ENCODE data around the gene FCN1. TPM values are rescaled to one million over a fixed set of nuclear protein-coding genes. Genes with fewer than 3 reads are reported as not detected.

FCN1 gene
- total RNA-seq, 1 donor from 2014 or later = not detected

GRCh38 chr9:134928436-134929192, 10.9 kb upstream of the FCN1 start:
- Mint-ChIP-seq H3K9me3 (no peaks in the 10 kb centered on the region), H3K27me3 (ENCODE audit: insufficient read depth) (peaks cover 1% of the 10 kb centered on the region)

GRCh38 chr9:134925011-134925511, 7.3 kb upstream of the FCN1 start:
- no peak for DNase-seq (ENCODE audit: low spot score)
- intact Hi-C loops (cut with micrococcal nuclease) = no loop called here
- no peak overlapping the region for H3K4me3 Mint-ChIP-seq
- no peaks in the 10 kb centered on the region for H3K4me1 Mint-ChIP-seq (ENCODE audit: low read depth)
- H3K27ac Mint-ChIP-seq = no peak overlapping the region
- H3K9me3 Mint-ChIP-seq = no peaks in the 10 kb centered on the region
- no peaks in the 10 kb centered on the region for H3K36me3 Mint-ChIP-seq (ENCODE audit: low read depth)
- no peaks in the 10 kb centered on the region for H3K27me3 Mint-ChIP-seq (ENCODE audit: insufficient read depth)

More at GRCh38 chr9:134928436-134929192, 10.9 kb upstream of the FCN1 start:
- H3K36me3 Mint-ChIP-seq (ENCODE audit: low read depth) = no peaks in the 10 kb centered on the region
- no peaks in the 10 kb centered on the region for H3K4me1 Mint-ChIP-seq (ENCODE audit: low read depth)
- DNase-seq (ENCODE audit: low spot score) = no peak
- H3K27ac Mint-ChIP-seq = no peak overlapping the region
- H3K4me3 Mint-ChIP-seq = no peak overlapping the region
- intact Hi-C loops (cut with micrococcal nuclease) = no loop called here

- no peaks in the 10 kb centered on the region for H3K36me3 Mint-ChIP-seq (ENCODE audit: low read depth)
Measured at GRCh38 chr9:134923466-134923865, 5.8 kb upstream of the FCN1 start.

GRCh38 chr9:134922932-134923240, 5.2 kb upstream of the FCN1 start:
- H3K27ac Mint-ChIP-seq = no peak overlapping the region
- H3K9me3 Mint-ChIP-seq = peaks cover 5% of the 10 kb centered on the region
- intact Hi-C loops (cut with micrococcal nuclease) = no loop called here
- H3K4me3 Mint-ChIP-seq = no peak overlapping the region
- no peak for DNase-seq (ENCODE audit: low spot score)
- H3K27me3 Mint-ChIP-seq (ENCODE audit: insufficient read depth) = no peaks in the 10 kb centered on the region
- no peaks in the 10 kb centered on the region for H3K36me3 Mint-ChIP-seq (ENCODE audit: low read depth)
- no peaks in the 10 kb centered on the region for H3K4me1 Mint-ChIP-seq (ENCODE audit: low read depth)

More at GRCh38 chr9:134923466-134923865, 5.8 kb upstream of the FCN1 start:
- no peak for DNase-seq (ENCODE audit: low spot score)
- no peaks in the 10 kb centered on the region for H3K4me1 Mint-ChIP-seq (ENCODE audit: low read depth)
- peaks cover 5% of the 10 kb centered on the region for H3K9me3 Mint-ChIP-seq
- no peak overlapping the region for H3K27ac Mint-ChIP-seq
- no peak overlapping the region for H3K4me3 Mint-ChIP-seq
- H3K27me3 Mint-ChIP-seq (ENCODE audit: insufficient read depth) = no peaks in the 10 kb centered on the region
- intact Hi-C loops (cut with micrococcal nuclease) = no loop called here

GRCh38 chr9:134922066-134922931, 4.6 kb upstream of the FCN1 start:
- intact Hi-C loops (cut with micrococcal nuclease) = no loop called here
- DNase-seq (ENCODE audit: low spot score) = no peak
- no peaks in the 10 kb centered on the region for H3K36me3 Mint-ChIP-seq (ENCODE audit: low read depth)
- H3K27me3 Mint-ChIP-seq (ENCODE audit: insufficient read depth) = no peaks in the 10 kb centered on the region
- no peak overlapping the region for H3K27ac Mint-ChIP-seq
- H3K4me3 Mint-ChIP-seq = no peak overlapping the region
- H3K4me1 Mint-ChIP-seq (ENCODE audit: low read depth) = no peaks in the 10 kb centered on the region
- H3K9me3 Mint-ChIP-seq = peaks cover 5% of the 10 kb centered on the region

- no peaks in the 10 kb centered on the region for H3K27me3 Mint-ChIP-seq (ENCODE audit: insufficient read depth)
- no peaks in the 10 kb centered on the region for H3K36me3 Mint-ChIP-seq (ENCODE audit: low read depth)
- DNase-seq (ENCODE audit: low spot score) = no peak
- H3K9me3 Mint-ChIP-seq = peaks cover 5% of the 10 kb centered on the region
- H3K4me1 Mint-ChIP-seq (ENCODE audit: low read depth) = no peaks in the 10 kb centered on the region
- H3K4me3 Mint-ChIP-seq = no peak overlapping the region
- intact Hi-C loops (cut with micrococcal nuclease) = no loop called here
- no peak overlapping the region for H3K27ac Mint-ChIP-seq
Measured at GRCh38 chr9:134919303-134919702, 1.6 kb upstream of the FCN1 start.

GRCh38 chr9:134918646-134919045, 934 bp upstream of the FCN1 start:
- intact Hi-C loops (cut with micrococcal nuclease) = no loop called here
- Mint-ChIP-seq H3K4me1 (ENCODE audit: low read depth) (no peaks in the 10 kb centered on the region), H3K27ac (no peak overlapping the region), H3K27me3 (ENCODE audit: insufficient read depth) (no peaks in the 10 kb centered on the region), H3K36me3 (ENCODE audit: low read depth) (no peaks in the 10 kb centered on the region), H3K4me3 (no peak overlapping the region), H3K9me3 (peaks cover 5% of the 10 kb centered on the region)
- DNase-seq (ENCODE audit: low spot score) = no peak

- intact Hi-C loops (cut with micrococcal nuclease) = no loop called here
- H3K27ac Mint-ChIP-seq = no peak overlapping the region
- H3K4me3 Mint-ChIP-seq = no peak overlapping the region
- H3K36me3 Mint-ChIP-seq (ENCODE audit: low read depth) = no peaks in the 10 kb centered on the region
- H3K27me3 Mint-ChIP-seq (ENCODE audit: insufficient read depth) = no peaks in the 10 kb centered on the region
- no peak for DNase-seq (ENCODE audit: low spot score)
- no peaks in the 10 kb centered on the region for H3K4me1 Mint-ChIP-seq (ENCODE audit: low read depth)
- H3K9me3 Mint-ChIP-seq = peaks cover 5% of the 10 kb centered on the region
Measured at GRCh38 chr9:134916161-134916665, 1.5 kb downstream of the FCN1 start.

- Mint-ChIP-seq H3K9me3 (peaks cover 5% of the 10 kb centered on the region), H3K4me1 (ENCODE audit: low read depth) (no peaks in the 10 kb centered on the region), H3K27me3 (ENCODE audit: insufficient read depth) (peaks cover 5% of the 10 kb centered on the region), H3K4me3 (no peak overlapping the region), H3K27ac (no peak overlapping the region), H3K36me3 (ENCODE audit: low read depth) (no peaks in the 10 kb centered on the region)
- no peak for DNase-seq (ENCODE audit: low spot score)
- intact Hi-C loops (cut with micrococcal nuclease) = no loop called here
Measured at GRCh38 chr9:134915046-134915985, 2.4 kb downstream of the FCN1 start.

- Mint-ChIP-seq H3K4me3 (no peak overlapping the region), H3K27me3 (ENCODE audit: insufficient read depth) (peaks cover 8% of the 10 kb centered on the region), H3K27ac (no peak overlapping the region), H3K36me3 (ENCODE audit: low read depth) (no peaks in the 10 kb centered on the region), H3K9me3 (no peaks in the 10 kb centered on the region), H3K4me1 (ENCODE audit: low read depth) (no peaks in the 10 kb centered on the region)
- DNase-seq (ENCODE audit: low spot score) = no peak
- intact Hi-C loops (cut with micrococcal nuclease) = no loop called here
Measured at GRCh38 chr9:134914501-134914834, 3.2 kb downstream of the FCN1 start.

- no peak overlapping the region for H3K27ac Mint-ChIP-seq
- H3K27me3 Mint-ChIP-seq (ENCODE audit: insufficient read depth) = peaks cover 8% of the 10 kb centered on the region
- no peaks in the 10 kb centered on the region for H3K4me1 Mint-ChIP-seq (ENCODE audit: low read depth)
- intact Hi-C loops (cut with micrococcal nuclease) = no loop called here
- no peaks in the 10 kb centered on the region for H3K36me3 Mint-ChIP-seq (ENCODE audit: low read depth)
- H3K4me3 Mint-ChIP-seq = no peak overlapping the region
- H3K9me3 Mint-ChIP-seq = no peaks in the 10 kb centered on the region
- DNase-seq (ENCODE audit: low spot score) = no peak
Measured at GRCh38 chr9:134913713-134914500, 3.8 kb downstream of the FCN1 start.
